ENCODE data around the gene WIPF1. TPM values are rescaled to one million over a fixed set of nuclear protein-coding genes. Genes with fewer than 3 reads are reported as not detected.

The WIPF1 gene
- total RNA-seq, 1 experiment from 2014 or later: 19.4 TPM

DNA sequence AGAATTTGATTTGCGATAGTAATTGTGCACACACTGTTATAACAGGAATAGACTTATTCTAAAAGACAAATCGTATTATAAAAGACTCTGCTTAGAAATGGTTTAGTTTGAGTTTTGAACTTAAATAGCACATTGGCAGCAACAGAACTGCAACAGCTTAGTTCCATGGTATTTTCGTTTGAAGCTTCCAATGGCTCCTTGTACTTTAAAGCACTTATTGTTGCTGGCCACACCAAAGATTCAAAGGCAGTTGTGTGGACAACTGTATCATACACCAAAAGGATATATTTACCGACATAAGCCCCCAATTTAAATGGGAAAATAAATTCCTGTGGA is 627 bp downstream of the WIPF1 start:
- no peak for DNase-seq (ENCODE audit: low read depth)

DNA sequence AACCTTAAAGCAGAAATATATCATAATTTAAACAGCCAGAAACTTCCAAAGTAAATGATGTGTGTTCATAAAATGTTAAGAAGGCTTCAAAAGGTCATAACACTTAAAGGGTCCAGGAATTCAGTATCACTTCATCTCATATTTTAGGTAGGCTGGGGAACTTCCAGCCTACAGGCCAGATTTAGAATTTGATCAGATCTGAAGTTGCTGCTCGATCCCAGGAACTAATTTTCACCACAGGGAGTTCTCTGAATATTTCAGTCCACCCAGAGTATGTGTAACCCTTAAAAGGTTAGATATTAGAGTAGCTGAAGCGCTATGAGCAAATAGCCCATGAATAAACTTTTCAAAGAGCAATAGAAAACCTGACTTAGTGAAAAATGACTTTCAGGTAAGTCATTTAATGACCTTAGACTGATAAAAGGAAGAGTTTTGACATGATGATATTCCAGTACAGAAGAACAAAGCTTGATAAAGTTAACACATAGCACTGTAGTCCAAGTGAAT is 1.7 kb downstream of the WIPF1 start:
- peak; percentile 40 for DNase-seq (ENCODE audit: low read depth)

DNA sequence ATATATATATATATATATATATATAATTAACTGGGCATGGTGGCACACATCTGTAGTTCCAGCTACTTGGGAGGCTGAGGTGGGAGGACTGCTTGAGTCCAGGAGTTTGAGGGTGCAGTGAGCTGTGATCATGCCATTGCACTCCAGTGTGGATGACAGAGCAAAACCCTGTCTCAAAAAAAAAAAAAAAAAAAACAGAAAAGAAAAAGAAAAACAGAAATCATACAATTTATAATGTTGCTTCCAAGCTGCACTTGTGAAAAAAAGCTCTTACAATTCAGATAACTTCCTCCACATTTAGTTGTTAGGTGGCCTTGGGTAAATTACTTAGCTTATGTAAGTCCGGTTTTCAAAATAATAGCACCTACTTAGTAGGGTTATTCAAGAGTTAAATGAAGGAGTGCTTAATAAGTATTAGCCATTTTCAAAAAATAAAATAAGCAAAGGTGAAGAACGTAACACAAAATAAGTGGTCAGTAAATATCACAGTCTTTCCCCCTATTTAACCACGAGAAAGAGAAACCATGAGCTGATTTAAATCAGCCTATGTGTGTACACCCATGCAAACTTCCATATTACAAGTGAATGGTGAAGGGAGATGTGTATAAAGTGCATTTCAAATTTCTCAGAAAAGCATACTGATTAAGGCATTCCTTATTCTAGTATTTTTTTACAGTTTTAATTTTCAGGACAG is 2.3 kb downstream of the WIPF1 start:
- no peak for DNase-seq (ENCODE audit: low read depth)

DNA sequence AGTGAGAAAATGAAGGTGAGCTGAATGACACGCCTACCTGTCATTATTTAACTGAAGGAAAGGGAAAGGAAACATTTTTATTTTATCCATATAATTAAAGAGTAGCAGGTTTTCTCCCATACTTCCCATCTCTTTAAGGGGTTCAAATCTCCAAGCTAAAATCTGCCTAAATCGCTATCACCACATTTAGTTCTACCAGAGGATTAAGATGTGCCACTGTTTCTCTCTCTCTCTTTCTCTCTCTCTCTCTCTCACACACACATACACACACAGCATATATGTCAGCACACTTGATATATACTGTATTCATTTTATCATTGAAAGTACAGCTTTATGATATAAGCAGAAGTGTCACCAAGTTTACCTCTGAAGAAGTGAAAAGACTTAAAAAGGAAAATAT is 3.1 kb downstream of the WIPF1 start:
- DNase-seq (ENCODE audit: low read depth): no peak

DNA sequence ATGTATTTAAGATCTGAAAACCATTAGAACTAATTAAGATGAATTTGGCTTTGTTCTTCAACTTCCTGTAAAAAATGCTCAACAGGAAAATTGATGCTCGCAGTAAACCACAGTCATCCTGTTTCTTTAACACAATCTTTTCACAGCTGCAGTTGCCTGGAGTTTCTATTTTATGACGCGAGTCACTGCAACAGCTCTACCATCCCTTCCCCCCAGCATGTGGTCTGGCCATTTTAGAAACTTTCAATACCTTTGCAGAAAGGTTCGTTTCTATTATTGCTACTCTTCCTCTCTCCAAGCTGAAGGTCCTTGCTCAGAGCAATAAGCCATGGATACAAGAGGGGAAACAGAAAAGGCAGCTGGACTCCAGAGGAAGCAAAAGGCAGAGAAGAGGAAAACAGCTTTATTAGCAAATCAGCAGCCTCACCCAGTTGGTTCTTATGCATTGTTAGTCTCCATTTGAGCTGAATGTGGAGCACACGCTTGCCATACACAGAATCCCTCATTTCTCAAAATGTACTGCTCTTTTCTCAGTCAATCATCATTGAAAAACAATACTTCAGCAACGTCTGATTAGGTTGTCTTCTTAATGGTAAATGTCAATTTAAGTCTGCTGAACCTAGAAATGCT is 3.9 kb downstream of the WIPF1 start:
- peak; percentile 93 for DNase-seq (ENCODE audit: low read depth)

DNA sequence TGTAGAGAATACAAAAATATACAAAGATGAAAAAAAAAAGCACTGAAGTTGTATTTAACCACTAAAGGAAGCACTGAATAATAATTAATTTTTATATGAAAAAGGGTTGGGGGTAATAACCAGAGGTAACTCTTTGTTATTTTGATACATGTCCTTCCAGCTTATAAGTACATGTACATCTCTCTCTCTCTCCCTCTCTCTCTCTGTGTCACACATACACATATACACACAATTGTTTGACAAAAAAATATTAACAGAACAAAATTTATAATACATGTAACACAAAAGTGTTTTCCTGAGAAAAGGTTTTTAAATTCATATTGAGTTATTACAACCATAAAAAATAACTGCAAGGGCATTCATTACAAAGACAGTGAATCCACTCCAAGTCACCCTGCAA is 4.6 kb downstream of the WIPF1 start:
- no peak for DNase-seq (ENCODE audit: low read depth)

DNA sequence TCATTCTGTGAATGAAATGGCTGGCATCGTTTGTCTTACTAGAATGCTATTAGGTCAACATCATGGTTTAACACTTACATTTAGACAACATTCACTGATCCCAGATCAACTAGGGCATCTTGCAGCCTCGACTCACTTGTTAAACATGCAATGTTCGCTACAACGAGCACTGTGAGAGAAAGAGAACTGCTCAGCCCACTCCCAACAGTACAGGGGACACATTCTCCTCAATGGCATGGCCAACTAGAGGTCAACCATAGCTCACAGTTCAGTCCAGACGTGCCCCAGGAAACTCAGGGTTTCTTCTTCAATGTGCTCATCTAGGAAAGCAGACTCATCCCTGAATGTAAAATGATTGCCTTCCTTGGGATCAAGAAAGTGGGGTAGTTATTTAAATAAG is 5.9 kb downstream of the WIPF1 start:
- no peak for DNase-seq (ENCODE audit: low read depth)

DNA sequence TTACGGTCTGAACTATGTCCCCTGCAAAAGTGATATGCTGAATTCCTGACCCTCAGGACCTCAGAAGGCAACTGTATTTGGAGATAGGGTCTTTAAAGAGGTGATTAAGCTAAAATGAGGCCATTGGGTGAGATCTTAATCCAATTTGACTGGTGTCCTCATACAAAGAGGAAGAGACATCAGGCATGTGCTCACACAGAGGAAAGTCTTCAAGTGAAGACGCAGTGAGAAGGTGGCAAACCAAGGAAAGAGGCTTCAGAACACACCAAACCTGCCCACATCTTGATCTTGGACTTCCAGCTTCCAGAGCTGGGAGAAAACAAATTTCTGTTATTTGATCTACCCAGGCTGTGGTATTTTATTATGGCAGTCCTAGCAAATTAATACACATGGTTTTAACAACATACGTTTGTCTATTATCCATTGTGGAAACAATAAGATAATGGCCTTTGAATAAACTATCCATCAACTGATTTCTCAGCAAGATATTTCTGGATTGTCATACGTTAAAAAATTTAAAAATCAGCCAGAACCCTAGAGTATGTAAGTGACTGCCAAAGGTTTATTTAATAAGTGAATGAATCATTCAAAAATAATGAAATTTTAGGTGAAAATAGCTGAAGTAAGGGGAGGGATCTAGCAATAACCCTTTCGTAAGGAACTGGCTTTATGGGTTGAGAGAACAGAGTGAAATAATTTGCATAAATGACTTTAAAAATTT is 6.5 kb downstream of the WIPF1 start:
- no peak for DNase-seq (ENCODE audit: low read depth)

DNA sequence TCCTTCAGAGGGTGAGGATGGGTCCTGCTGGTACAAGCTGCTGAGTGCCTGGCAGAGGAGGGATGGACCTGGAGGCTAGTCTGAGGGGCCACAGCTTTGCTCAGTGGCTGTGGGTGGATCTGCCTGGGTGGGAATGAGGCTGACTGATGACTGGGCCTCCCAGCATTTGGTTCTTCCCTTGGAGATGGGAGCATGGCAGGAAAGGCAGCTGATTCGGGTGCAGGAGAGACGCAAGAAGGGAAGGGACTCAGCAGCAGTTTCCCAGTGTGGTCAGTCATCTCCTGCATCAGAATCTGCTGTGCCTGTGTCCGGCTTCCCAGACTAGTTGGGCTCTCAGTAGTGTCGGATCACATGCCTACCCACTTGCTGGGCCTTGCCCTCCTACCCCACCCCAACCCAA is 7.3 kb downstream of the WIPF1 start:
- DNase-seq (ENCODE audit: low read depth): no peak

DNA sequence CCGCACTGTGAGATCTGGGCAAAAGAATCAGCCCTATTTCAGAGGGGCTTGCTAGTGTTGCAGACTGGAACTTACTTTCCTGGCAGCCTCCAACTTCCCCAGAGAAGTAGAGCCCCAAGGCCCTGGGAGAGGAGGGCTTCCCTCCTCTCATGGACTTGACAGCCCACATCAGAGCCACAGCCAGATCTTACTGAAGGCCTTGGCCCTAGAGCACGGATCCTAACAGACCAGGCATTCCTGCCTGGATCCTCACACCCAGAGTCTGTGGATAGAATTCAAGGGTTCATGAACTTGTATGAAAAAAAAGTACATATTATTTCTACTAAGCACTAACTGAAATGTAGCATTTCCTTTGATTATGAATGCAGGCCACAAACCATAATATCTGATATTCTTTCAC is 8.3 kb downstream of the WIPF1 start:
- DNase-seq (ENCODE audit: low read depth): no peak

DNA sequence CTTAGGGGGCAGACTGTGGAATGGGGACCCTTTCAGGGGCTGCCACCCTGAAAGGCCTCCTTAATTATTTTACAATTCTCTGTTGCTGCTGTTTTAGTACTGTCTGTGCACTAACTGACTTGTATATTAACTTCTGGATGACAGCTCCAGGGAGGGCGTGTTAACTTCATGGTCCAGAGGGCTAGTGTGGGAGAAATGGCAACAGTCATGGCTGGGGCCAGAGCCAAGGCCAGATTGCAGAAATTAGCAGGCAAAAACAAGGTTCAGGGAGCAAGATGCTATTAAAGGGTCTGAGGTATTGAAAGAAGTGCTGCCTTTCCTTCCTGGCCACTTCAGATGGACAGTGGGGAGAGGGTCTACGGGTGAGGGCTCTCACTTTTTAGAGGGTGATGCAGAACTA is 9.1 kb downstream of the WIPF1 start:
- DNase-seq (ENCODE audit: low read depth): no peak

DNA sequence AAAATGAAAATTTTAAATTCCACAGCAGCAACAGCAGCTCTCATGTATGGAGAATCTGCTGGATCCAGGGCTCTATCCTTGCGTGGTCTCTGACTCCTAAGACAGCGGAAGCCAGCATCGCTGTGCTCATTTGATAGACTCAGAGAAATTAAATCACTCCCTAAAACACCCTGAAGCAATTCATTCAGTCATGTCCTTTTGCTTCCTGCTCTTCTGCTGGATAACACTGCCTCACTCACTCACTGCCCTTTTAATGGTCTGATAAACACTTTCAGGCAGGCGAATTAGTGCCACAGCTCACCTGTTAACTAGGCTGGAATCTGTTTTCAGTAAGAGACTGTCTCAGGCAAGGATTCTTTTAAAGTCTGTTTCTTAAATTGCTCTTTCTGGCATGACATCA is 10.0 kb downstream of the WIPF1 start:
- DNase-seq (ENCODE audit: low read depth): no peak

DNA sequence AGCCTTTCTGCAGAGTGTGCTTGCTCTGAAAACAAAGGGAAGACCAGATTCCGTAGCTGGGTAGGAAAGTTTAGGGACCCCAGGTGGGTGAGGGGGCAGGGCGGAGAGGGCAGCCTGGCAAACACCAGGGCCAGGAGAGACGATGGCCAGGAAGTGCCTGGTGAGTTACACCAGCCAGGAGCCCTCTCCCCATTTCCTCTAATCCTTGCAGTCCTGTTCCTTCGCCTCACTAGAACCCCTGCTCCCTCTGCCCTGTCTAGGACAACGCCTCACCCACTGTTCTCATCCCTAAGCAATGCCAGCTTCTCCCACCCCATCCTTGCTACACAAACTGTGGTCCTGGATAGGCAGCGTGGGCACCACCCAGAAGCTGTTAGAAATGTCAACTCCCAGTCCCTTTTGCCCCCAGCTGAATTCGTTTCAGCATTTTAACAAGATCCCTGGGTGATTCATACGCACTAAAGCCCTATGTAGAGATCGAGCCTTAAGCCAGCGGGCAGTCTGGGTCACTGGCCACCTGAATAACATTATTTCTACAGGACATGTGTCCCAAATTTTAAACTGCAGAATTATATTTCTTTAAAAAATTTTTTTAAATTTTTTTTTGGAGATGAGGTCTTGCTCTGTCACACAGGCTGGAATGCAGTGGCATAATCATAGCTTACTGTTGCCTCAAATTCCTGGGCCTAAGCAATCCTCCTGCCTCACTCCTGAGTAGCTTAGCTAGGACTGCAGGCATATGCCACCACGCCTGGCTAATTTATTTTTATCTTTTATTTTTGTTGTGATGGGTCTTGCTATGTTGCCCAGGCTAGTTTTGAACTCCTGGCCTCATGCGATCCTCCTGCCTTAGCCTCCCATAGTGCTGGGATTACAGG is 10.9 kb downstream of the WIPF1 start:
- DNase-seq (ENCODE audit: low read depth): no peak

DNA sequence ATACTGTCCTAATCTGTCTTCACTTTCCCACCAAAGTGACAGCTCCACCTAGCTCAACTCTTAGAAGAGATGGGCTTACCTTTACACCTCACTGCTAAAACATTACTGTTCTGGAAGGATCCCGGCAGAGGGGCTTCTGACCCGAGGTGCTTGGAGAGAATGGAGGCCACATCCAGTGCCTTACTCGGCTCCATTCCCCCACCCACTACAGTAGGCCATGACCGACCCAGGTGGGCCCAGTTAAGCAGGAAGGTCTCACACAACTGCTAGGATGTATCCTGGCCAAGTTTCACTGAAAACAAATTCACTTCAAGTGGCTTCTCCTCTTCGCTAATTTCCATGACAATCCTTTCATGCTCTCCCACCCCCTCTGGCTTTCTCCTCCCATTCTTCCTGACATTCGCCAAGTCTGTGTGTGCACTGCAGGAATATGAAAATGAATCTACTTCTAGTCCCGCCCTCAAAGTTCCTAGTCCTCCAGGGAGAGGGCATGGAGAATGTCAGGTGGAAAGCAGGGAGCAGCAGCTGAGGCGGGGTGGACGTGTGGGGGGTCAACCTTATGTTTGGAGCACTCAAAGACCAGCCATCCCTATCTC is 11.8 kb downstream of the WIPF1 start:
- DNase-seq (ENCODE audit: low read depth): no peak

DNA sequence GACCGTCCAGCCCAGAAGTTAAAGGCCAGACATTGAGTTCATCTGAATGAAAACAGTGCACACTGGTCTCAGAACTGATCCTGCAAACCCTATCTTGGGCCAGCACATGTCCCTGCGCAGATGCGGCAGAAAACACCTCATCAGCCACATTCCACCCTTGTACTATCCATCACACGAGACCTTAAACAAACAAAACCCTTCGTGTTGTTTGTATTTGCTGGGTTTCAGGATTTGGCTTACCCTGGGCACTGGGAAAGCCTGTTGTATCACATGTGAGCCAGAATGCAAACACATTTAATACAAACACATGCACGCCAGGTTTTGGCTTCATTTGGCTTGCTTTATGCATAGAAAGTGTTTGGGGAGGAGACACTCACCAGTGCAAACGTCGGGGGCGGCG is 12.5 kb downstream of the WIPF1 start:
- DNase-seq (ENCODE audit: low read depth): no peak

DNA sequence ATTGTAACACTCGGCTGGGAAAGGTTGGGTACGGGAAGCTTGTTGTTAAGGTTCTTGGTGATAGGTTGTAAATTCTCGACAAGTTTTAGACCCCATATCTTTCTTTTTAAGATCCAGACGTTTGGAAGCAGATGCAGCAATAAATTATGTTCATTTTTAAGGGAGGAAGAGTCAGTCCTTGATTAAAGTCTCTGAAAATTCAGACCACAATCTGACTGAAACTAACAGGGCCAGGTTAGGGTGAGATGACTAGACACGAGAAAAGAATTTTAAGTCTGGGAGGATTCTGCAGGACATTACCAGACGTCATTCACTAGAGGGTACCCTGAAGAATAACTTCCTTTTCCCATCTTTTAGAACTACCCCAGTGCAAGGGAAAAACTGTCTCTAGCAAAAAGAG is 16.1 kb downstream of the WIPF1 start:
- DNase-seq (ENCODE audit: low read depth): no peak

DNA sequence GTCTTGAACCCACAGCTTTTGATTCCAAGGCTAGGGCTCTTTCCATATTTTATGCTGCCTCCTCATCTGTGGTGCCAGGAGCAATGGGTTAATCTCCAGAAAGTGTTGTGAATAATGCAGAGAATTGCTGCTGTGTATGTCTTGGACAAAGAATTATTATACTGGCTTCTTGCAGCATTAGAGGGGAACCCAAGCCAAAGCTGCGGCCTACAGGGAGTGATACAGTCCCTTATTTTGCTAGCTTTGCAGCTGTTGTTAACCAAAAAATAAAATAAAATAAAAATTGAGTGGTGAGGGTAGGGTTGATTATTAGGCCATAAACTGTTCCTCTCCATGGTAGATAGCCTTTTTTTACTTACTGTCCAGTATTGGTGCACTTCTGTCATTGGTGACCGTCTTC is 16.7 kb downstream of the WIPF1 start:
- no peak for DNase-seq (ENCODE audit: low read depth)

DNA sequence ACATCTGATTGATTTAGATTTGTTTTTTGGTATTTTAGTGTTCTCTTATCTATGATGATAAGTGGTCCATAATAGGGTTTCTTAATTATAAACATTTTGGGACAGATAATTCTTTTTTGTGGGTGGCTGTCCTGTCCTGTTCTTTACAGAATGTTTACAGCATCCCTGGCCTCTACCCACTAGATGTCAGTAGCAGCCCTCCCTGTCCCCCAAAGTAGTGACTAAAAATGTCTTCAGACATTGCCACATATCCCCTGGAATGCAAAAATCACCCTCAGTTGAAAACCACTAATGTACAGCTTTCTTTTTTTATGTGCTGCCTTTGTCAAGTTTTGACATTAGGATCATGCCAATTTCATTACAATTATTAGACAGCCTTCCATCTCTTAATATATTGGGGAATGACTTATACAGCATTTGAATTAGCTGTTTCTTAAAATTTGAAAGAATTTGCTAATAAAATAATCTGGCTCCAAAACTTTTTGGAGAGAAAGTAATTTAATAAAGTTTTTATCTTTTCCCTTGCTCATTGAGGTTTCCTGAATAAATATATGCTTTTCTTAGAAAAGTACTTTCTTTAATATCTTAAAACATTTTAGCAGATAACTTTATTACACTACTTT is 19.5 kb downstream of the WIPF1 start:
- peak; percentile 82 for DNase-seq (ENCODE audit: low read depth)

DNA sequence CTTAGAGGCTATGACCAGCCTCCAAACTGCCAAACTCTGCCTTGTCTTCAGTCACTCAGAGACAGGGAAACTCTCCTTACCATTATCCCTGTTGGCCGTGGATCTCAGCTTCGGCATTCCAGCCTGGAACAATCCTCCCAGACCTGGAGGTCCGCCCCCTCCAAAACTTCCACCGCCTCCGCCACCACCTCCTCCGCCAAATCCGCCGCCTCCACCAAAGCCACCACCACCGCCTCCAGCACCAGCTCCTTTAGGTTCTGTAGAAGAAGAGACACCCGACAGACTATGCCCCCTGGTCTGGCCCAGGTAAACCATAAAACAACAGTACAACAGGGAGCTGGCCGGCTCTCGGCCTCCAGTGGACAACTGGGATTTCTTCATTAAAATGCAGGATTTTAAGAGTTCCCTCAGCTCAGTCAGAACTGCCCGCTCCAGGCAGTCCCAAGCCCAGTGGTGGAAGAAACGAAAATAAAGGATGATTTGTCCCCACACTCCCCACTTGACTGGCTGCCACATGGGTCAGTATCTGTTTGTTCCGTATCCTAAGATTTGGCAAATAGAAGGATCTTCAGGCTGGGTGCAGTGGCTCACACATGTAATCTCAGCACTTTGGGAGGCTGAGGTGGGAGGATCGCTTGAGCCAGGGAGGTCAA is 22.4 kb downstream of the WIPF1 start:
- no peak for DNase-seq (ENCODE audit: low read depth)

DNA sequence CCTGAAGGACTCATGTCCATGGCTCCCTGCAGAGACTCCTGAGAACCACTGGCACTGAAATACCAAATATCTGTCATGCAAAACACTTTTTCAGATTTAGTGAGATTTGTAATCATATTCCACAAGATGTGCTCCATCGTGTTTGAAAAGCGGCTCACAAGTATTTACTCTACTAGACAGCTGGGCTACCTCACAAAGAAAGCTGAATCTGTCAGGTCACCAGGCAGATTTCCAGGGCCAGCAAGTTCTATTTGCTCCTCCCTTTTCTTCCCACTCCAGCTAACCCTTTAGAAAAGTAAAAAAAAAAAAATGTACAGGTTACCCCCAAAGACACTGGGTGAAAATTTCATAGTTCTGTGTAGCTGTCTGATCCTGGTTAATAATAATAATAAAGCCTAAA is 22.9 kb downstream of the WIPF1 start:
- no peak for DNase-seq (ENCODE audit: low read depth)

All from LHCN-M2 (cell line).